Nephron progenitor cell (in vitro differentiated cells): ENCODE measurements around the gene PTK6.

Source experiments
- DNase-seq: peaks from one replicate; pipeline ENCODE4 v3.0.0; 2021
- H3K27ac Mint-ChIP-seq: 2 replicates; pipeline ENCODE4 v1.8.0; 2021; ENCODE audit warnings: mild to moderate bottlenecking, moderate library complexity, mixed read lengths
- H3K27me3 Mint-ChIP-seq: 2 replicates; pipeline ENCODE4 v1.8.0; 2021; ENCODE audit warnings: mild to moderate bottlenecking, low read depth, mixed read lengths; ENCODE audit not compliant: poor library complexity
- H3K36me3 Mint-ChIP-seq: 2 replicates; pipeline ENCODE4 v1.8.0; 2021; ENCODE audit warnings: low read depth, mixed read lengths
- H3K4me1 Mint-ChIP-seq: 2 replicates; pipeline ENCODE4 v1.8.0; 2021; ENCODE audit warnings: mixed read lengths
- H3K4me3 Mint-ChIP-seq: 2 replicates; pipeline ENCODE4 v1.8.0; 2021; ENCODE audit warnings: mild to moderate bottlenecking, moderate library complexity, mixed read lengths
- H3K9me3 Mint-ChIP-seq: 2 replicates; pipeline ENCODE4 v1.8.0; 2021; ENCODE audit warnings: mild to moderate bottlenecking, moderate library complexity, mixed read lengths
- CTCF ChIP-seq: fragments of 200-600 bp; sonication (generic); IDR thresholded peaks from 2 replicates; pipeline ENCODE4 v1.5.0; 2021; ENCODE audit warnings: antibody characterized with exemption

PTK6 gene

GRCh38 chr20:63536997-63537524 lies at the start of gene PTK6:
TSS of gene PTK6 (minus strand) at chr20:63537376. CDS start at chr20:63537314, 62 bp downstream.
- no peak within 1 kb of the TSS for H3K27ac Mint-ChIP-seq
- no peak within 1 kb of the TSS for H3K4me3 Mint-ChIP-seq
- peaks cover 9% of the 10 kb centered on the region for H3K4me1 Mint-ChIP-seq
- no peak for DNase-seq
- H3K36me3 Mint-ChIP-seq: no peaks in the 10 kb centered on the region
- no peaks in the 10 kb centered on the region for H3K27me3 Mint-ChIP-seq
- no peaks in the 10 kb centered on the region for H3K9me3 Mint-ChIP-seq
- TF ChIP-seq CTCF: no peak

GRCh38 chr20:63586797-63587196 lies 49.6 kb upstream of the PTK6 start:
- Mint-ChIP-seq H3K27me3 (no peaks in the 10 kb centered on the region), H3K27ac (no peak overlapping the region), H3K36me3 (peaks cover 16% of the 10 kb centered on the region), H3K9me3 (no peaks in the 10 kb centered on the region), H3K4me1 (peaks cover 29% of the 10 kb centered on the region), H3K4me3 (no peak overlapping the region)
- no peak for DNase-seq
- TF ChIP-seq CTCF: no peak

- no peaks in the 10 kb centered on the region for H3K9me3 Mint-ChIP-seq
- DNase-seq: no peak
These were observed 48.7 kb upstream of the PTK6 start for GRCh38 chr20:63585616-63586565.

GRCh38 chr20:63582382-63583063 lies 45.3 kb upstream of the PTK6 start:
- peaks cover 13% of the 10 kb centered on the region for H3K27me3 Mint-ChIP-seq
- peaks cover 5% of the 10 kb centered on the region for H3K36me3 Mint-ChIP-seq
- no peak for DNase-seq
- H3K27ac Mint-ChIP-seq: peak overlapping the region; percentile 71
- no peaks in the 10 kb centered on the region for H3K9me3 Mint-ChIP-seq
- H3K4me3 Mint-ChIP-seq: no peak overlapping the region
- no peak for TF ChIP-seq CTCF
- peaks cover 26% of the 10 kb centered on the region for H3K4me1 Mint-ChIP-seq

More at GRCh38 chr20:63585616-63586565, 48.7 kb upstream of the PTK6 start:
- Mint-ChIP-seq H3K27me3 (no peaks in the 10 kb centered on the region), H3K36me3 (peaks cover 13% of the 10 kb centered on the region), H3K4me1 (peaks cover 29% of the 10 kb centered on the region), H3K27ac (no peak overlapping the region), H3K4me3 (no peak overlapping the region)
- TF ChIP-seq CTCF: no peak

- Mint-ChIP-seq H3K9me3 (no peaks in the 10 kb centered on the region), H3K27me3 (peaks cover 15% of the 10 kb centered on the region), H3K27ac (no peak overlapping the region), H3K4me3 (no peak overlapping the region), H3K4me1 (peaks cover 25% of the 10 kb centered on the region), H3K36me3 (no peaks in the 10 kb centered on the region)
- peak; percentile 37 for DNase-seq
- peak; percentile 30 for TF ChIP-seq CTCF
These were observed 43.8 kb upstream of the PTK6 start for GRCh38 chr20:63580796-63581461.
